Measurements from ENCODE around the gene CDH23. TPM values are rescaled to one million over a fixed set of nuclear protein-coding genes. Genes with fewer than 3 reads are reported as not detected.

Gene CDH23
- total and polyA plus RNA-seq, 12 donors: 1.7 to 20.2 (median 7.8) TPM

GRCh38 chr10:71475243-71475871 lies 78.6 kb downstream of the CDH23 start:
- 27 to 33% (median 28%) methylated on average over 11 to 13 of the region's 13 CpGs for WGBS, 4 donors
- DNase-seq: peak in 3 of 7 donors; percentile 9 to 24 (median 16)
- Histone ChIP-seq H3K4me3 (peak overlapping the region in 1 of 4 donors; percentile 19), H3K4me1 (replicated peaks in 1 of 2) (peaks cover 13 to 28% of the 10 kb centered on the region in 2 donors), H3K27ac (peak overlapping the region in 2 of 5 donors; percentile 38 to 79), H3K27me3 (no peaks in the 10 kb centered on the region), H3K9me3 (replicated peaks in 1 of 3) (no peaks in the 10 kb centered on the region), H3K36me3 (replicated peaks in 1 of 2) (no peaks in the 10 kb centered on the region)
- intact Hi-C loops (cut with DNase I): no loop called here
- TF ChIP-seq POLR2A (IDR thresholded peaks at IDR 0.05) (no peak), CTCF (IDR thresholded peaks at IDR 0.05) (no peak)

- peaks cover 13 to 28% of the 10 kb centered on the region in 2 donors for H3K4me1 ChIP-seq (replicated peaks in 1 of 2)
- peak in 6 of 7 donors; percentile 19 to 63 (median 34) for DNase-seq
These were observed 79.7 kb downstream of the CDH23 start for GRCh38 chr10:71476228-71477011.

GRCh38 chr10:71478173-71478572 lies 81.5 kb downstream of the CDH23 start:
- no peak overlapping the region for H3K27ac ChIP-seq
- no peaks in the 10 kb centered on the region for H3K27me3 ChIP-seq
- peaks cover 13 to 22% of the 10 kb centered on the region in 2 donors for H3K4me1 ChIP-seq (replicated peaks in 1 of 2)
- H3K4me3 ChIP-seq: no peak overlapping the region
- H3K36me3 ChIP-seq (replicated peaks in 1 of 2): no peaks in the 10 kb centered on the region
- no peak for DNase-seq
- no peak for TF ChIP-seq POLR2A (IDR thresholded peaks at IDR 0.05)
- no peak for TF ChIP-seq CTCF (IDR thresholded peaks at IDR 0.05)
- H3K9me3 ChIP-seq (replicated peaks in 1 of 3): no peaks in the 10 kb centered on the region
- intact Hi-C loops (cut with DNase I): no loop called here
- WGBS, 4 donors: 61 to 84% (median 76%) methylated on average over 3 of the region's 3 CpGs

More at GRCh38 chr10:71476228-71477011, 79.7 kb downstream of the CDH23 start:
- Histone ChIP-seq H3K4me3 (no peak overlapping the region), H3K27me3 (no peaks in the 10 kb centered on the region), H3K9me3 (replicated peaks in 1 of 3) (no peaks in the 10 kb centered on the region), H3K27ac (peak overlapping the region in 3 of 5 donors; percentile 11 to 79 (median 38)), H3K36me3 (replicated peaks in 1 of 2) (no peaks in the 10 kb centered on the region)
- intact Hi-C loops (cut with DNase I): no loop called here
- TF ChIP-seq CTCF (IDR thresholded peaks at IDR 0.05) (no peak), POLR2A (IDR thresholded peaks at IDR 0.05) (no peak)
- 45 to 69% (median 53%) methylated on average over 8 to 9 of the region's 9 CpGs for WGBS, 4 donors

DNA sequence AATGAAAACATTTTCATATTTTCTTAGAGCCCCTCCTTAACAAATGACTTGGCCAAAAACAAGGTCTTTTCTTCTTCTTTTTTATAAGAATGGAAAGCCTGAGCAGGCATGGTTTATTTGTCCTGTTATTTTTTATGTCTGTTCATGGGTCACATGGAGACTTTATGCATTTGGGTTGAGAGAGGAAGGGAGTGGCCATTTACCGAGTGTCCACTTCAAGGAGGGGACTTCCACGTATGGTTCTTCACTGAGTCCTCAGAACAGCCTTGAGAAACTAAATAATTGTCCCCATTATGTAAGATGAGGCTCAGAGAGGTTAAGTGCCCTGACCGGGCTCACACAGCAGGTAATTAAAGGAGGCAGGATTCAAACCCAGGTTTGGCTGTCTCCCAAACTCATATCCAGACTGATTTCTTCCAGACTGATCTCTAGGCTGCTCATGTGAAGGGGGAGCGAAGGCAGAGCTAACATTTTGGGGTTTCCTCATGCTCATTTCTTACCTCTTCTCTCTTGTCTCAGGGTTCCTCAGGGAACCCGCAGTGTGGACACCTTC lies 82.2 kb downstream of the CDH23 start:
- 69 to 80% (median 70%) methylated on average over 5 of the region's 5 CpGs for WGBS, 4 donors
- H3K36me3 ChIP-seq (replicated peaks in 1 of 2): no peaks in the 10 kb centered on the region
- no peak for DNase-seq
- intact Hi-C loops (cut with DNase I): no loop called here
- no peak overlapping the region for H3K27ac ChIP-seq
- H3K27me3 ChIP-seq: no peaks in the 10 kb centered on the region
- H3K9me3 ChIP-seq (replicated peaks in 1 of 3): no peaks in the 10 kb centered on the region
- H3K4me1 ChIP-seq (replicated peaks in 1 of 2): peaks cover 13 to 22% of the 10 kb centered on the region in 2 donors
- TF ChIP-seq POLR2A (IDR thresholded peaks at IDR 0.05) (no peak), CTCF (IDR thresholded peaks at IDR 0.05) (no peak)
- no peak overlapping the region for H3K4me3 ChIP-seq

Measured in adrenal gland (tissue), 12 donors.